GM18505 (cell line): ENCODE measurements around the gene ALDH1A3.

Source experiments
- ATAC-seq: cut with Tn5 transposase; IDR thresholded peaks from one replicate; pipeline ENCODE4 v1.9.1; 2021; ENCODE audit not compliant: unreplicated experiment
- POLR2A ChIP-seq: IDR thresholded peaks from 4 replicates; pipeline ENCODE4 v1.6.1; 2011; ENCODE audit warnings: borderline replicate concordance; ENCODE audit not compliant: insufficient read depth, insufficient read length; ENCODE audit errors: extremely low read depth

ALDH1A3 gene

DNA sequence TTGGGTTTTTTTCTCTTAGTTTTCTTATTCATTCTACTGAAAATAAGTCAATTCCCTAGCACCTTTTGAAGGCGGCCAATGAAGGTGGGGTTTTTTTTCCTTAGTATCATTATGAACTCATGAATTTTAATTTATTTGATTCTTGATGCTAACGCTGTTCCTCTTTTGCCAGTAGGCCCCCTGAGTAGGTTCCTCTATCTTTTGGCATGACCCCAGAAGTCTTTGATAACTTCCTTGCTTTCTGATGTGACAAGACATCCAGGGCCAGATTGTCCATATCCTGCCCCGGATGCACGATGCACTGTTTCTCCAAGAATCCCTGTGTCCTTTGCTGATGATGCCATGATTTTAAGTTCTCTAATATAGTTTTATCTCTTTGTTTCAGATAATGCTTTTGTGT is 60.2 kb downstream of the ALDH1A3 start:
- no peak for ATAC-seq
- TF ChIP-seq POLR2A: no peak

DNA sequence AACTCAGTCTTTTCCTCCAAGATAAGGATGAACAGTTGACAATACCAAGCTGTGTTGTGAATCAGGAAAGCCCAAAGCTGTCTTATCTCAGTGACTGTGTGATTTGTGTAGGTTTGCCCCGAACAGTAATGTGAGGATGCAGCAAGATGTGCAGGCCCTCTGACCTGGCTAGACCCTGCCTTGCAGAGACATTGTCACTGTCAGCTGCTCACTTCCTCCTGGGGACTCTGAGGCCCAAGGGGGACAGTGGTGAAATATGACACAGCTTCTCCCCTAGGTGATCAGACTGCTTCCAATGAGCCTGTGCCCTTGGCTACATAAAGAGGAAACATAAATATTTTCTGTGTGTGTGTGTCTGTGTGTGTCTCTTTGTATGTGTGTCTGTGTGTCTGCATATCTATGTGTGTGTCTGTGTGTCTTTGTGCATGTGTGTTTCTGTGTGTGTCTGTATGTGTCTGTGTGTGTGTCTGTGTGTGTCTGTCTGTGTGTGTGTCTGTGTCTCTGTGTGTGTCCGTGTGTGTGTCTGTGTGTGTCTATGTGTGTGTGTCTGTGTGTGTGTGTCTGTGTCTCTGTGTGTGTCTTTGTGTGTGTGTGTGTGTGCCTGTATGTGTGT is 61.2 kb downstream of the ALDH1A3 start:
- TF ChIP-seq POLR2A: no peak
- peak; percentile 74 for ATAC-seq

GRCh38 chr15:100941536-100941935 is 61.9 kb downstream of the ALDH1A3 start:
- ATAC-seq: peak; percentile 57
- peak; percentile 17 for TF ChIP-seq POLR2A

GRCh38 chr15:100942656-100943425 is 63.2 kb downstream of the ALDH1A3 start:
- no peak for TF ChIP-seq POLR2A
- no peak for ATAC-seq

DNA sequence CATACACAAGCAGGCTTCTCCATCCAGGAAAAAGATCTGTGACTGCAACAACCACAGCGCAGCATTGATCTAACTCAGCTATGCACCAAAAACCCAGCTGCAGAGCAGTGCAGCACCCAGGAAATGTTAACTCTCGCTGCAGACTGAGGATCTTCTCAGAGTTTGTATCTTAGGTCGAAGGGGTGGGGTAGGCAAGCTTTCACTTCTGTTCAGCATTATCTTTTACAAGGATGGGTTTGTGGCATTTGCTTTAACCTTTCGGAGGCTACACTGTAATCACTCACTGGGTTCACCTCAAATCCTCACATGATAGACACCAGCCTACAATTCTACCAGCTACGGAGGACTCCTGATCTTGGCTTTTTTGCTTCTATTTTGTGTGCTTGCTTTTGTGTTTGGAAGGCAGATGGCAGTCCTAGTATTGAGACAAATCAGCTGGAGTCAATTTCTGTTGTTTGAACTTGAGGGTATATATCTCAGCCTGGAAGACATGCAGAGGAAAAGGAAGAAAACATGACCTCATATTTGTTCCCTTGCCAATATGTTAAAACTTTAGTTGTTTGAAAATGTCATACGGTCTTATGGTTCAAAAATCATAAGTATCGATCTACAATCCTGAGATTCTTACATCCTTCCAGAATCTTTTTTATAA is 64.7 kb downstream of the ALDH1A3 start:
- ATAC-seq: peak; percentile 32
- no peak for TF ChIP-seq POLR2A

DNA sequence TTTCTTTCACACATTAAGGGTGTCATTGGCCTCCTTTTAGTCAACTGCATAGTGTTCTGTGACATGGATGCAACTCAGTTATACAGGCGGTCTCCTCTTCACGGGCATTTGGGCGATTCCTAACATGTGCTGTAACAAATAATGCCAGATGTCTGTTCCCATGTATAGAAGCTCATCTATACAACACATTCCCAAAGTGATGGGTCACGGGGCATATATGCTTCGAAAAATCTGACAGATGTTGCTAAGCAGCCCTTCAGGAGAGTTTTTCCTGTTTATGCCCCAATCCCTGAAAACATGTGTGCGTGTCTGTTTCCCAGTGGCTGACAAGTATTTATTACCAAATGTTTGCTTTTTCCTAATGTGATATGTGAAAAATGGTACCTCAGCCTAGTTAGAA is 65.4 kb downstream of the ALDH1A3 start:
- no peak for ATAC-seq
- TF ChIP-seq POLR2A: no peak

- ATAC-seq: no peak
- TF ChIP-seq POLR2A: no peak
Measured at GRCh38 chr15:100947760-100948429, 68.3 kb downstream of the ALDH1A3 start.

DNA sequence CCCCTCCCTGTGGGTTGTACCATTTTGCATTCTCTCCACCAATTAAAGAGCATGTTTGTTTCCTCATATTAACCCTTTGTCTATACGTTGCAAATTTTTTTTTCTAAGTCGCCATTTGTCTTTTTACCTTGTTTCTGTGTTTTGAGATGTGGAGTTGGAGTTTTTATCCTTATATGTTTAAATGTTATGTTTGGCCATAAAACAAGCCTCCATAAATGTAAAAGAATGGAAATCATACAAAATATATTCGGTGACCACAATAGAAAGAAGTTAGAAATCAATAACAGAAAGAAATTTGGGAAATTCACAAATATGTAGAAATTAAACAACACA is 68.8 kb downstream of the ALDH1A3 start:
- ATAC-seq: no peak
- no peak for TF ChIP-seq POLR2A

DNA sequence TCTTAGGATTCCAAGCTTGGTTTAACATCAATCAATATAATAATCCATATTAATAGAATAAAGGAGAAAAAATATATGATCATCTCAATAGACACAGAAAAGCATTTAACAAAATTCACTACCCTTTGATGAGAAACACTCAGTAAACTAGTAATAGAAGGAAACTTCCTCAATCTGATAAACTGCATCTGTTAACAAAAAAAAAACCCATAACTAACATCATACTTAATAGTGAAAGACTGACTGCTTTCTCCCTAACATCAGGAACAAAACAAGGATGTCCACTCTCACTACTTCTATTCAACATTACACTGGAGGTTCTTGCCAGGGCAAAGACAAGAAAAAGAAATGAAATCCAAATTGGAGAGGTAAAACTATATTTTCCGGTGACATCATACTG is 70.1 kb downstream of the ALDH1A3 start:
- TF ChIP-seq POLR2A: no peak
- ATAC-seq: no peak

DNA sequence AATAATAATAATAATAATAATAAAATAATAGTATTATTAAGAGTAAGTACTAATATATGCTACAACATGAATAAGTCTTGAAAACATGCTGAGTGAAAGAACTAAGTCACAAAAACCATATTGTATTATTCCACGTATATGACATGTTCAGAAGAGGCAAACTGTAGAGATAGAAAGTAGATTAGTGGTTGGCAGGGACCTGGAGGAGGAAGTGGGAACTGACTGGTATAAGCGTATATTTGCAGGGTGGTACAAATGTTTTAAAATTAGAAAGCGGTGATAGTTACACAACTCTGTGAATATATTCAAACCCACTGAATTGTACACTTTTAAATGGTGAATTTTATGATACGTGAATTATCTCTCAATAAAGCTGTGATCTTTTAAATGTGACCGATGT is 72.3 kb downstream of the ALDH1A3 start:
- no peak for ATAC-seq
- TF ChIP-seq POLR2A: no peak

DNA sequence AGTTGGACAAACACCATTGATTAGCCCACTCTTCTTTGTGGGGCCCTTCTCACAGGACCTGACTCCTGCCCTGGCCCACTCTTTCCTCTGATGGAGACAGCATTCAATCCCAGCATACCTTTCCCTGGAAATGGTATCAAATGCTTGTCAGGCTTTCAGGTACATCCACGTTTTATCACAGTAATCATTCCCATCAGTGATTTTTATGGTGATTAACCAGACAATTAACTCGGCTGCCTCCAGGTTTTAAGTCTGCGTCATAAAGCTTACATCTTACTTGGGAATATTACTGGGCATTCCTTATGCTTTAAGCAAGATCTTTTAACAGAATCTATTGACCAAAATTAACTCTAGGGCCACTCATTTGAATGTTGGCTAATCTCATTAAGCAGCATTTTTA is 72.9 kb downstream of the ALDH1A3 start:
- ATAC-seq: no peak
- no peak for TF ChIP-seq POLR2A

DNA sequence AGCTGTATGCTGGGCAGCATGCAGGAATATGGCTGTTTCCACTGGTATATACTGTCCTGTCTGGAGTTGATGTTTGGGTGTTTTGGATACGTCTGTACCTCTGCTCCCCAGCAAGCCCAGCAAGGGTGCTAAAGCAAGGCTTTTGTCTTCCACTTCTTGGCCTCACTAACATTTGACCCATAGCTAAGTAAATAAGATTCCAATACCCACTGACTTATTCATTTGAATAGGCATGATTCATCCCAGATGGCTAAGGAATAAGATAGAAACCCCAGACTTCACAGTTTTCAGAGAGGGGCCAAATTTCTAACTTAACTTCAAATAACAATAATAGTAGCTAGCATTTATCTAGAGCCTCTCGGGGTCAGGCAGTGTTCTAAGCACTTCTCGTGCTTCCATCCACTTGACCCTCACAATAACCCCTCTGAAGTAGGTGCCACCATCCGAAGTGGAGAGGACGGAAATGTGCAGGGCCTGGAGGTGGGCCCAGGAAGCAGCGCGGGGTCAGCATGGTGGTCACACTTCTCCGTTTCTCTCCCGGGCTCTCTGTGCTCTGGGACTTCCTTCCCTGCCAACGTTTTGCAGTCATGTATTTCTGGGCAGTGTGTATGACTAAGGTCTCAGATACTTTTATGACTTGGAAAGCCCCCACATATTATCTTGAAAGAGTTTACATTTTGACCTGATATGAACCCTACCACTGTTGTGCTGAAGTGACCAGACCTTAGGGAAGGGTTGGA is 78.9 kb downstream of the ALDH1A3 start:
- no peak for TF ChIP-seq POLR2A
- ATAC-seq: no peak
